ENCODE results near the gene L3MBTL2. TPM values are rescaled to one million over a fixed set of nuclear protein-coding genes. Genes with fewer than 3 reads are reported as not detected.

L3MBTL2 gene
- total and polyA plus RNA-seq, 2 of the 13 experiments (the other 11 are each of a cell fraction or from before 2014, with no cell fraction given): 13.8 to 33.7 TPM

DNA sequence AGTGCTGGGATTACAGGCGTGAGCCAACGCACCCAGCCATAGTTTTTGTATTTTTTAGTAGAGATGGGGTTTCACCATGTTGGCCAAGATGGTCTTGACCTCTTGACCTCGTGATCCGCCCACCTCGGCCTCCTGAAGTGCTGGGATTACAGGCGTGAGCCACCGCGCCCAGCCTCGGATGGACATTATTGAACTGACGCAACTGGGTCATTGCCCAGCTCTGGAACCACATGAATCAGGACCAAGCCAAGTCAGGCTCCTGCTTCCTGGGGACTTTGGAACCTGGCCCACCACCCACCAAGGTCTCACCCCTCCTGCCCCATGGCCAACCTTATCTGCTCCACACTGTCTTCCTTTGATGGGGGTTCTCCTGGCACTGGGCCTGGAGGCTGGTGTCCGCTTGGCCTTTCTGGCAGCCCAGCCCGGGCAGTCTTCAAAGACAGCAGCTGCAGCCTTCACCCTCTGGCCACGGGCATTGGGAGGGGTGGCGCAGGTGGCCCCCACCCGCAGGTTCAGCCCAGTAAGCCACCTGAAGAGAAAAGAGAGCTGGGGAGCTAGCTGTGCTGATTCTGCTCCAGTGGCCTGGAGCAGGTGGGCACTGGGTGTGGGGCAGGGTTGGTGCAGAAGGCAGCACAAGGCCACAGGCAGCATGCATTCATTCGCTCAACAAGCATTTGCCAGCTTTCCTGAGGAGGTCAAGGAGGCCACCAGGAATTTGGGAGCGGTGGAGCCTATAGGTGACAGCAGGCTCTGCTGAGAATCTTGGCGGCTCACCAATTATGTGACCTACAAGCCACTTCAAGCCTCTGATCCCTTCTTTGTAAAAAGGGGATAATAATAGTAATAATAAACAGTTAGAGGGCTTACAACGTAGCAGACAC lies 29.9 kb downstream of the L3MBTL2 start (continued):
- TF ChIP-seq, protein P1, sequence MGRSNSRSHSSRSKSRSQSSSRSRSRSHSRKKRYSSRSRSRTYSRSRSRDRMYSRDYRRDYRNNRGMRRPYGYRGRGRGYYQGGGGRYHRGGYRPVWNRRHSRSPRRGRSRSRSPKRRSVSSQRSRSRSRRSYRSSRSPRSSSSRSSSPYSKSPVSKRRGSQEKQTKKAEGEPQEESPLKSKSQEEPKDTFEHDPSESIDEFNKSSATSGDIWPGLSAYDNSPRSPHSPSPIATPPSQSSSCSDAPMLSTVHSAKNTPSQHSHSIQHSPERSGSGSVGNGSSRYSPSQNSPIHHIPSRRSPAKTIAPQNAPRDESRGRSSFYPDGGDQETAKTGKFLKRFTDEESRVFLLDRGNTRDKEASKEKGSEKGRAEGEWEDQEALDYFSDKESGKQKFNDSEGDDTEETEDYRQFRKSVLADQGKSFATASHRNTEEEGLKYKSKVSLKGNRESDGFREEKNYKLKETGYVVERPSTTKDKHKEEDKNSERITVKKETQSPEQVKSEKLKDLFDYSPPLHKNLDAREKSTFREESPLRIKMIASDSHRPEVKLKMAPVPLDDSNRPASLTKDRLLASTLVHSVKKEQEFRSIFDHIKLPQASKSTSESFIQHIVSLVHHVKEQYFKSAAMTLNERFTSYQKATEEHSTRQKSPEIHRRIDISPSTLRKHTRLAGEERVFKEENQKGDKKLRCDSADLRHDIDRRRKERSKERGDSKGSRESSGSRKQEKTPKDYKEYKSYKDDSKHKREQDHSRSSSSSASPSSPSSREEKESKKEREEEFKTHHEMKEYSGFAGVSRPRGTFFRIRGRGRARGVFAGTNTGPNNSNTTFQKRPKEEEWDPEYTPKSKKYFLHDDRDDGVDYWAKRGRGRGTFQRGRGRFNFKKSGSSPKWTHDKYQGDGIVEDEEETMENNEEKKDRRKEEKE (IDR thresholded peaks at IDR 0.05): no peak
- TF ChIP-seq SPEN (CRISPR knock-in tag; IDR thresholded peaks at IDR 0.05; ENCODE audit: low read depth) (no peak), HNRNPK (IDR thresholded peaks at IDR 0.05; ENCODE audit: low read depth, low read length, poor library complexity, severe bottlenecking) (no peak), FOXA1 (IDR thresholded peaks at IDR 0.05) (no peak), FOXA1 (CRISPR knock-in tag; IDR thresholded peaks at IDR 0.05) (0 out of 2 replicates have a peak, but pooled peaks have one; percentile 18), ESRRA (CRISPR knock-in tag; IDR thresholded peaks at IDR 0.05; ENCODE audit: low read depth) (no peak), SALL1 (CRISPR knock-in tag; IDR thresholded peaks at IDR 0.05) (peak; percentile 51), SMAD9 (CRISPR knock-in tag; IDR thresholded peaks at IDR 0.05) (no peak)
- TF ChIP-seq, protein P2, sequence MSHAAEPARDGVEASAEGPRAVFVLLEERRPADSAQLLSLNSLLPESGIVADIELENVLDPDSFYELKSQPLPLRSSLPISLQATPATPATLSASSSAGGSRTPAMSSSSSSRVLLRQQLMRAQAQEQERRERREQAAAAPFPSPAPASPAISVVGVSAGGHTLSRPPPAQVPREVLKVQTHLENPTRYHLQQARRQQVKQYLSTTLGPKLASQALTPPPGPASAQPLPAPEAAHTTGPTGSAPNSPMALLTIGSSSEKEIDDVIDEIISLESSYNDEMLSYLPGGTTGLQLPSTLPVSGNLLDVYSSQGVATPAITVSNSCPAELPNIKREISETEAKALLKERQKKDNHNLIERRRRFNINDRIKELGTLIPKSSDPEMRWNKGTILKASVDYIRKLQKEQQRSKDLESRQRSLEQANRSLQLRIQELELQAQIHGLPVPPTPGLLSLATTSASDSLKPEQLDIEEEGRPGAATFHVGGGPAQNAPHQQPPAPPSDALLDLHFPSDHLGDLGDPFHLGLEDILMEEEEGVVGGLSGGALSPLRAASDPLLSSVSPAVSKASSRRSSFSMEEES (CRISPR knock-in tag; IDR thresholded peaks at IDR 0.05): 0 out of 2 replicates have a peak, but pooled peaks have one; percentile 68
- TF ChIP-seq, protein P3, sequence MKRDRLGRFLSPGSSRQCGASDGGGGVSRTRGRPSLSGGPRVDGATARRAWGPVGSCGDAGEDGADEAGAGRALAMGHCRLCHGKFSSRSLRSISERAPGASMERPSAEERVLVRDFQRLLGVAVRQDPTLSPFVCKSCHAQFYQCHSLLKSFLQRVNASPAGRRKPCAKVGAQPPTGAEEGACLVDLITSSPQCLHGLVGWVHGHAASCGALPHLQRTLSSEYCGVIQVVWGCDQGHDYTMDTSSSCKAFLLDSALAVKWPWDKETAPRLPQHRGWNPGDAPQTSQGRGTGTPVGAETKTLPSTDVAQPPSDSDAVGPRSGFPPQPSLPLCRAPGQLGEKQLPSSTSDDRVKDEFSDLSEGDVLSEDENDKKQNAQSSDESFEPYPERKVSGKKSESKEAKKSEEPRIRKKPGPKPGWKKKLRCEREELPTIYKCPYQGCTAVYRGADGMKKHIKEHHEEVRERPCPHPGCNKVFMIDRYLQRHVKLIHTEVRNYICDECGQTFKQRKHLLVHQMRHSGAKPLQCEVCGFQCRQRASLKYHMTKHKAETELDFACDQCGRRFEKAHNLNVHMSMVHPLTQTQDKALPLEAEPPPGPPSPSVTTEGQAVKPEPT (CRISPR knock-in tag; IDR thresholded peaks at IDR 0.05; ENCODE audit: low read depth): 0 out of 2 replicates have a peak, but pooled peaks have one; percentile 22
